HG03280 (cell line): ENCODE data around the gene LHFPL6.

ENCODE experiments used
- ATAC-seq: cut with Tn5 transposase; IDR thresholded peaks from one replicate; pipeline ENCODE4 v1.9.1; 2021; ENCODE audit warnings: mild to moderate bottlenecking, moderate library complexity; ENCODE audit not compliant: unreplicated experiment

LHFPL6 gene

DNA sequence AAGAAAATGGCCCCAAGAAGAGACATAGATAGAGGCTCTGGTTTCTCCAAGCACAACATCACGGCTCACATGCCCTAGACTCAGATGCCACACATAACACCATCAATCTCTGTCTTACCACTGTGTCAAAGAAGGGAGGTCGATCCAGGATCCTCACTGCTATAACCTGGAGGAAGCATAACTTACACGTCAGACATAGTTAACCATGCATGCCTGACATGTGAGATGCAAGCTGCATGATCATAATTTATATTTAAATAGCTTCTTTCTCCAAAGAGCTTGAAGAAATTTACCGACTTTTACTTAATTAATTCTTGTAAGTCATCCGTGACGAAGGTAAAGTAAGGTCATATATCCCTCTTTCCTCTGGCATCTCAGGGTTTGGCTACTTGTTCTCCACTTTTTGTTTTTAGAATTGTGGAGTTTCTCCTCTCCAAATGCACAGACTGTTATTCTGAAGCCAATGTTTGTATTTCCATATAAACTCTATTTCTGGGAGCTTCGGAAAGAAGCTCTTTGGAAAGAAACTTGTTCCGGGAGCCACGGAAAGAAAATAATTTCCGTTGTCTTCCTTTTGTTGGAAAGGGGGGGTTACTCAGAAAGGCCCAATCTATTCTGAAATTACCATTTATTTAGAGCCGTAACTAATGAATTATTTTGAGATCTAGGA is 205.6 kb downstream of the LHFPL6 start:
- no peak for ATAC-seq

DNA sequence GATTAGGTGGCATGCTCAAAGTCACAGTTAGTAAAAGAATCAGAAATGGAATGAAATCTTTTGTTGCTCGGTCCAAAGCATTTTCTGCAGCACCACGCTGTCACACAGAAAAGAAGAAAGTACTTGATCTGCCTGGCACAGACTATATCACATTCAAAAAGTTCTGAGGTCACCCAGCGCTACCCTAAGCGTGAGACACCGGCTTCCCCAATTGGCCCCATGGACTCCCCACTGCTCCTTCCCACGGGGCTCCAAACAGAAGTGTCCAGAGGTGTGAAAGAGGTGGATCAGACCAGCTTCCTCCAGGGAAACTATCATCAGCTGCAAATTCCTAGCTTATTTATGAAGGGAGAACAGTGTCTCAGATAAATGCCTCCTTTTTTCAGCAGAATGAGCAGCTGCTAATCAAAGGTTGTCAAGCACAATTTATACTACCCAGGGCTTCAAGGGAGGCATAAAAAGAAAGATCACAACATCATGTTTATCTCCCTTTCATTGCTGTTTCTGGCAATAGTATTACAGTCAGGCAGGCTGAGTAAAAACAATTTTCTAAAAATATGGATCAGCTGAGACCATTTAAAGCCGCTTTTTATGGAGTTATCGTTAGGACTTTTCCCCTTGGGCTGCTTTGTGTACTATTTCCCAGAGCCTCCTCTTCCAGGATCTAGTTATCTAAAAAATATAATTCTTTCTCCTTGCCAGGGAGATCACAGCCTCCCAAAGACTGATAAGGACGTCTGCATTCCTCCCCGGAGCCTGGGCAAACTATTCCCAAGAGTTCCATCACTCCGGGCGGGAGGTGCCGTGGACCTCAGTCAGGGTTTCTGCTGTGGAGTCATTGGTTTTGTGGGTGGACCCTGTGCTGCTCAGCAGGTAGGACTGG is 208.0 kb downstream of the LHFPL6 start:
- no peak for ATAC-seq

DNA sequence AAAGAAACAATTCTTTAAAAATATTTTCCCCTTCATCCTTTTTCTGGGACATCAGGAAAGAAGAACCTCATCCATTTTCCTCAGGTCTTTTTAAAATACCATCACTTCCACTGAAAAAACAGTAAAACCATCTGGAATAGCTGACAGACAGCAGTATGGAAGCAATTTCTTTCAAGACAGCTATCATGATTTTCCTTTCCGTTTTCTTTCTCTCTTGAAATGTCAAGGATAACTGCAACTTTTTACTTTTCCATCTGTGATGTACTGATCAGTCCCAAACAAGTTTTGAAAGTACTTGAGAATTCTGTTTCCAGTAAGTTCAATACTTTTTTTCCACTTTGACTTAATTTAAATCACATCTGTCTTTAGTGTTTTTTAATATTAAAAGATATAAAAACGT is 211.2 kb downstream of the LHFPL6 start:
- ATAC-seq = no peak

DNA sequence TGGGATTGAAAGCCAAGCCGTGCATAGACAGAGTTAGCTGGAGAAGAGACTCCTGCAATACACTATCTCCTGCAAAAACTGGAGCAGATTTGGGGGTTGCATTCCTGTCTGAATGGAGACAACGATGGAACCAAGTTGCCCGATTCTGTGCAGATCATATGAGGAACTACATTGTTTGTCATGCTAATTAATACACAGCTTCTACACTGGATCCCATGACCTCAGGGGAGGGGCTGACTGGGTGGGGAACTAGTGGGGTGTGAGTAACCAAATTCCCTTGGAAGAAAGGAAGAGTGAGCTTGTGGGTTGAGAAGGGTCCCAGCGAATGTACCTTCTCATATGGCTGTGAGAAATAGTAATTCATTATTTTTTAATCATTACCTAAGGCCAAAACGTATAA is 214.0 kb downstream of the LHFPL6 start:
- no peak for ATAC-seq

DNA sequence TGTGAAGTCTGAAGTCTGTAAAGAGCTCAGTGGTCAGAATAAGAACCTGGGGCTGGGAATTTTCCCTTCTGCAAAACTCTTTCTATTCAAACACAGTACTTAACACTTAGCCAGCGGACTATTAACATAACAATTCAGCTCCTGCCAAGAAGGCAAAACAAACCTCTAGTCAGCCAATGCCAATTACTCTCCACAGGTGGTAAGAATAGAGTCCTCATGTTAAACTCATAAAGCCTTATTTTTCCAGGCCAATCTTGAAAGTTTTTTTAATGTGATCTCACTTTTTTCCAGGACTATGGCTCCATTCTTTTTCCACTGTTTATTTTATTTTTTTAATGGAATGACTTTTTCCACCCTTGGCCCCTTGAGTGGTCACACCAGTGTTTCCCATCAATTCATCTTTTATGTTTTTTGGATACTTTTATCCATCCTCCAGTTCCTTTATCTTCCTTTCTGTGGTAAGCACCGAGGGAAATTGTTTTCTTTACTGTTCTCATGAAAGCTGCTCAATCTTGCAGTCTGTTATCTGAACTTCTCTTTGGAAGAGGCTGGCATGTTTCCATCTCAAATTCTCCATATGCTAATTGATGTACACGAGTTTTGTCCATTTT is 217.3 kb downstream of the LHFPL6 start:
- no peak for ATAC-seq

DNA sequence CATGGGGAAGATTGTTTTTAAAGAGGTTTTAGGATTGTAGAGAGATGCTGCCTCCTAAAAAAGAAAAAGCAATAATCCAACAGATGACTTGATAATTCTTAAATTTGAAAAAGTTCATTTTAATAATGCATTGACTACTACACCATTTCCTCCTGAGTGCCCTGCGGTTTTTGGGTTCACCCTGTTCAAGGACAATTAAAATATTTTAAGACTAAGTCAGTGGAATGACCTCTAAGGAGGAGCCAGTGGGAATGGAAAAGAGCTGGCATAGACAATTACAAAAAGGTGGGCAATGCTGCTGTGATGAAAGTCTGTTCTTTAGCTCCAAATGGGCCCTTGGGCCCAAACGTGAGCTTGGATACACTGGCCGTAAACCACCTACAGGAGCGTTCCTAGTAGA is 217.8 kb downstream of the LHFPL6 start:
- no peak for ATAC-seq

DNA sequence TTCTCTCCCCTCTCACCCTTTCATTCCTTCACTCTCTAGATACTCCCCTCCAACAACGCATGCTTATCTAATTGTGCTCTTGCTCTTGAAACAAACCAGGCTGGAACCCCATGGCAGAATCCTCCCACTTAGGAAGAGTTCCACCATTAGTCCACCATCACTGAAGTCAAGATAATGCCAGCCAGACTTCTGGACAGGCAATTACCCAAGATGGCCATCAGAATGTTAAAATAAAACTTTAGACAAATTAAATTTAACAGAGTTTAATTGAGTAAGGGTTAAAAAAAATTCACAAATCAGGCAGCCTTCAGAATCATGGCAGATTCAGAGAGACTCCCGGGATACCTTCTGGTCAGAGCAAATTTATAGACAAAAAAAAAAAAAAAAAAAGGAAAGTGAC is 221.5 kb downstream of the LHFPL6 start:
- no peak for ATAC-seq

DNA sequence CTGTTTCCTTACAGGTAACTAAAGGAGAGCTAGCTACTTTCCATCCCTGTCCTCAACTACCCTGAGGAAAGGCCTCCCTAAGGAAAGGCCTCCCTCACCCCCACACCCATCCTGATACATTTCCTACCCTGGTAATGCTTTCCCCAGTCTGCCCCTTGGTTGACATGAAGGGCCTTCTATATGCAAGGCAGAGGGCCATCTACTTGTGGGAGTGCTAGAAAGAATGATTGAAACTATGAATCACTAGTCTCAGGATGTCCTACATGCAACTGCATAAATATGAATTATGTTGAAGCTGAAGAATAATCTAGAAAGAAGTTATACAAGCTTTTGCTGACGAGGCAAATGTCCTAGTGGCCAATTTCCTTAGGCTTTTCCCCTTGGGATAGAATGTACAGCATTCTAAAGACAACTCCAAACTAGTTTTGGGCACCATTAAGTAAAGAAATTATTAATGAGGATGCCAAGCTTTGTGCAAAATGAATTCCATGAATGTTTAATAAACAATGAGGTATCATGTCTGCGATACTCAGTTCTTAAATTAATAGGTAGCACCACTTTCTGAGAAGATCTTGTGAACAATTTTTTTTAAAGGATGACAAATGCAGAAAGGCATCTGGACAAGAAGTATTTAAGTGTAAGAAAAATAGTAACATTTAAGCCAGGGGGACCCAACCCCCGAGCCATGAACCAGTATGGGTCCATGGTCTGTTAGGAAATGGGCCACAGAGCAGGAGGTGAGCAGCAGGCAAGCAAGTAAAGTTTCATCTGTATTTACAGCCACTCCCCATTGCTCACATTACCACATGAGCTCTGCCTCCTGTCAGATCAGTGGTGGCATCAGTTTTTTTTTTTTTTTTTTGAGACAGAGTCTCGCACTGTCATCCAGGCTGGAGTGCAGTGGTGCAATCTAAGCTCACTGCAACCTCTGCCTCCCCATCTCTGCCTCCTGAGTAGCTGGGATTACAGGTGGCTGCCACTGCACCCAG is 223.0 kb downstream of the LHFPL6 start:
- no peak for ATAC-seq

DNA sequence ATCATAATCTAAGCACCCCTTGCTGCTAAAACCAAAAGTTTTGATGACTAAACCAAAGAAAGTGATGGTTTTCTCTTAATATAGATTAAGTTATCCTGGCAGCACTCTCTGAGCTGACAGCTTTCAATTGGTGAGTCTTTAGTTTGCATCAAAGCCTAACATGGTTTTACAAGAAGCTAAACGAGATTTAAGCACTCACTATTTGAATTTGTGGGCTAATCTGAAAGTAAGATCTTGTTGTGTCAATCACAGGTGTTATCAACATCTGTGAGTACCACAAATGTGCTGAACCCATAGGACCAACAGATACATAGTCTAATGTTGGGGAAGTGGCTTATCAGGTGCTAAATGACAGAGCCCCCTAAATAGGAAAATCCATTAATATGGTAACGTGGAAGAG is 223.9 kb downstream of the LHFPL6 start:
- ATAC-seq = peak; percentile 84

DNA sequence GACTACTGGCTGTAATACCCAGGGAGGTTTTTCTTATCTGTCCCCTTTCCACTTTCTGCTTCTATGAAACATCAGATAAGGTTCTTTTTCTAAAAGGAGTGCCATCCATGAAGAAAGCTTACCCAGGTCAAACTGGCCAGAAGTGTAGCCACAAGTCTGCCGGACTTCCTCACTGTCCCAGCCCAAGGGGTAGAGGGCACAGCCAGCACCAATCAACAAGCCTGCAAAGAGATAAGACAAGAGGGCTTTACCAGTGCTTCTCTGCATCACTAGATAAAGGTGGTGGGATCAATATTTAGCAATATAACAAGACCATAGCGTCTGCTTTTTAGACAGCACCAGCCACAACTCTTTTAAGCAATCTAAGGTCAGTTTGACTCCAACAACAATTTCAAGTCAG is 224.7 kb downstream of the LHFPL6 start:
- no peak for ATAC-seq

DNA sequence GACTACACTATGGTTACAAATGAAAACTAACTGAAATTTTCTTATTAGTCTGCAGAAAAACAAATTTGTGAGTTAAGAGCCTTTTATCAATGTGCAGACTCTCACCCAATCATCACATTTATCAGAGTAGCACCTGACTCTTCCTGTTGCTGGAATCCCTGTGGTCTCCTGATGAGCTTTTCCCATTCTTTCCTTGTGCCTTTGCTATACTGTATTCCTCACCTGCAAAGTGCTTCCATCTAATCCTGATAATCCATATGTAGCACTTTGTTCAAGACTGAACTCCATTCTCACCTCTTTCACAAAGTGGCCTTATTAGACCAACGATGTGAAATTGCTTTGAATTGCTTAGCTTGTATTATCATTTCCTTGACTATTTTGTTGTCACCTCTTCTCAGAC is 225.3 kb downstream of the LHFPL6 start:
- ATAC-seq = no peak

DNA sequence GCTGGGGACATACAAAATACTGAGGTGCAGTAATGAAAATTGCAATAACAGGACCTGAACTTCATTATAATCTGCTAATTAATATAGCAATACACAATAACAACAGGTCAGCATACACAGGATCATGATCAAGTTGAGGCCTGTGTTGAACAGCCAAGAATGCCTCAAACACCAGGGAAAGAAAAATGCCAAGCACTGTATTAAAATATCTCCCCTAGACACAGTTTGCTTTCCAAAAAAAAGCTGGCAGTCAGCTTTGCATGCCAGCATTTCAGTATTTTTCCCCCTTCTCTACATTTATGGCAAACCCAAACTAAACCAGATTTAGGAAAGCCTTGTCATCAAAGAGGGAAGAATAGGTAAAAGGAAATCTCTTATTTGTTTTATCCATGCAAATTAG is 226.9 kb downstream of the LHFPL6 start:
- no peak for ATAC-seq

DNA sequence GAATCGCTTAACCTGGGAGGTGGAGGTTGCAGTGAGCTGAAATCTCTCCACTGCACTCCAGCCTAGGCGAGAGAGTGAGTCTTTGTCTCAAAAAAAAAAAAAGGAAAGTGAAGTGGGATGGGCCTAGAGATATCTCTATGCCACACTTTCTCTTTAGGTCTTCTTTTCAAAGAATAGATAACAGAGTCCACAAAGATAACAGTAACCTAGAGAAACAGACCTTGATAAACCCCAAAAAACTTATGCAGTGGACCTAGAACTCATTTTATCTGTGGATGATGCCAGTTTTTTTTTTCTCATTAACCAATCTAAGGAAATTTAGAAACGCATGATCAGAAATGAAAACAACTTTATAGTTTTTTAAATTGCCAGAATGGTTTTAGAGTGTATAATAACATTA is 227.4 kb downstream of the LHFPL6 start:
- no peak for ATAC-seq

DNA sequence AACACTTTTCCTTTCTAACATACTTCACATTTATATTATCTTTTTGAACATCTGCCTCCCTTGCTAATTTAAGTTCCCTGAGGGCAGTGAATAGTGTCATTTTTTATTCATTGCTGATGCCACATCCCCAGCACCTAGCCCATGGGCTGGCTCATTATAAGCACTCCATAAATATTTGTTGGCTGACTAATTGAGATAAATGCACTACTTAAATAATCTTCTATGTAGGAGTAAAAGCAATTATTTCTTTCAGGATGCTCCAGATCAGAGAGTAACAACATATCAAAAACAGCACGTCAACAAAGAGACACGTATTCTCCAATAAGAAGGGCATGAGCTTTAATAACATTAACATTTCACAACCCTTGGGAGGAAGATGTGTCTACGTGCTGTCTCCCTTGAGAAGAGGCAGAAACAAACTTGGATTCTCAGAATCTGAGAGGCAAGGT is 228.2 kb downstream of the LHFPL6 start:
- no peak for ATAC-seq

DNA sequence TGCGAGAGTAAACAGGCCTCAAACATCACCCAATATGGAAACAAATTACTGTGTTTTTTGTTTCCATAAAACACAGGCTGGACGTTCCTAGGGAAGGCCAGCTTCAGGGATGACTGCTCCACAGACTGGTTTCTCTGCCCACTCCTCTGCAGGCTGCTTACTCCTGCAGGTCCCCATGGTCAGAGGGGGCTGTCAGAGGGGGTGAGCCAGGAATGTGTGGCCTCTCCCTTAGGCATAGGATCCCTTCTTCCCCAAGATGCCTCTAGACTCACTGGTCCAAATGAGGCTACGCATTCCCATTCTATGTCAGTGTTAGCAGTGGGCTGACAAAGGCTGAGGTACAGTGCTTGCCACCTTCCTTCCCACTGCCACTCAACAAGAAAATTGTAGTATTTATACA is 229.8 kb downstream of the LHFPL6 start:
- no peak for ATAC-seq

DNA sequence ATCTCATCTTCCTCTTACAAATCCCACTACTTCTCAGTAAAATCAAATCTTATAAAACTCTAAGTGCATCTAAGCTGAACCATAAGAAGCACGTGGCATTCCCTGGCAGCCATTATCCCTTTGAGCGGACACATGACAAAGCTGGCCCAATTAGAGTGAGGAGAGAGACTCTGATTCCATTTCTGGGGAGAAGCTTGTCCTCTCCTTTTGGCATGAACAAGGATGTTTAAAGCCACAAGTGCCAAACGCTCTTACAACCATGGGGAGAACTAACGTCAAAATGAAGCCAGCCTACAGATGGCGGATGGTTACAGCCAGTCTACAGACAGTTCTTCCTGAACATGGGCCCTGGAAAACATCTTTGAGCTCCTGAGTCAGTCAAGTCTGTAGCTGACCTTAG is 231.3 kb downstream of the LHFPL6 start:
- no peak for ATAC-seq

DNA sequence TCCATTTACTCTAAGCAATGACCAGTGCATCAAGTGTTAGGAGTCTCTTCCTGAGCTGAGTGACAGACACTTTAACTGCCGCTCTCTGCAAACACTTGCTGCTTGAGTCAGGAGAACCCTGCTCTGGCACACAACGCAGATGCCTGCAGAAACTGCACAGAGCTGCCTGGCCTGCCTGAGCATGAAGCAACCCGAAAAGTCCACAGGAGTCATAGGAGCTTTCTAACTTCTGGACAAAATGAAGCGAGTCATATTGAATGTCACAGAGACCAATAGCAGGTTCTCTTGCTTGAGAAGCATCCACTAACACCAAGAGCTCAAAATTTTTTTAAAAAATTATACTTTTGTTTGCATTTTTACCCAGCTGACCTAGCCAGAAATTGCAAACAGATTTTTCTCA is 232.4 kb downstream of the LHFPL6 start:
- ATAC-seq = no peak

DNA sequence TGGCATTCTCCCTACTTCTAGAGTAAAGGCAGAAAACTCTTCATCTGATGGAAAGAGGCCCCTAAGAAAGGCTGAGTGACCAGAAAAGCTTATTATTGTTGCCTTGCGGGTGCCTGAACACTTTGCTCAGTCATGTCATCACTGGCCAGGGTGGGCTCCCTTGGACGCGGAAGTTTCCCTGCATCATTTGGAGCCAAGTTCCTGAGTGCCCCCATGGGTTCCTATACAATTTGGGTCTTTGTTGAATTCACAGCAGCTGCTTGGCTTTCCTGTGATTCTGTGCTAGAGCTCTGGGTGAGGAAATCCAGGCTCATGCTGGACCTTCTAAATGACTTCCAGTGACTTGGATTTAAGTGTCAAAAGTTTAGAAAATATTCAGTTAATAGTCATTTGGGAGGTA is 232.9 kb downstream of the LHFPL6 start:
- ATAC-seq = no peak

DNA sequence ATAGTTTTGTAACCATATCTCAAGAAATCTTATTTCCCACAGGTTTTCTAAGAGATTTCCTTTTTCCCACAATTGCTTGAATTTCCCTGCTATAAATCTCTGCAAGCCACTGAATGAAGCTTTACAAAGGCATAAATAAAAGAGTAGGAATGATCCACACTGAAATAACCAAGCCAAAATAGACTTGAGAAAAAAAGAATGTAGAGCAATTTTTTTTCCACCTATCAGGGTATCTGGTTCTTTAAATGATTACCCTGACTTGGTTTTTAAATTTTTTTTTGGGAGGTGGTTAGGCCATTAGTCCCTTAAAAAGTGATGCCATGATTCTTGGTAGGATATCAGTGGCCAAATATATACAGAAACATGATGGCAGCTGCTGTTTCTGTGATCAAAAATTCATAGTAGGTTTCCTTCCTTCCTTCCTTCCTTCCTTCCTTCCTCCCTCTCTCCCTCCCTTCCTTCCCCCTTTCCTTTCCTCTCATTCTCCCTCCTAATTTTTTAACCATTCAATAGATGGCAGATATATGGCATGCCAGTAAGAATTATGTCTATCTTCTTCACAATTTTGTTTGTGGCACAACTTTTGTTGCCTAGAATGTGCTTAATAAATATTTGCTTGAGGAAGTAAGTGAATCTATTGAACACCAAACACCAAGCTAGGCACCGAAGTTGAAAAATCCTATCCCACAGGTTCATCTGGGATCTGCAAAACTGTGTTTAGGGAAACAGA is 233.7 kb downstream of the LHFPL6 start:
- ATAC-seq = no peak

DNA sequence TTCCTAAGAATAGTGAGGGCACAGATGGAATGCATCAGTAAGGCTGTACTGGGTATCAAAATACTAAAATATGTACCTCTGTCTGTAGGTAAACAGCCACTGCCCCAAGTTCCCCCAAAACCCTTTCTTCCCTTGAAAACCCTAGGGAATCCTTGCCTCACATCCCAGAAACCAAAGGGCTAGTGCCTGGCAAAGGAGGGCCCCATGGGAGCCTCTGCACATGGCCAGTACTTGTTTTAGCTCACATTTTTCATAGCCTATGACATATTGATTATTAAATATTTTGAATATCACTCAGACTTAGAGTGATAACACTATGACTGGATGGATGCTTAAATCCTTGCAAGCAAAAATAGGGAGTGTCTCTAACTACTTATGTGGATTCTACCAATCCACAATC is 237.1 kb downstream of the LHFPL6 start:
- no peak for ATAC-seq
